ENCODE measurements around the gene KRTAP10-6.
"Not testable (repeated sequence)": the region's sequence is repeated elsewhere in the genome, so short reads cannot be mapped to it uniquely, and the experiment has no call there.

KRTAP10-6 gene

GRCh38 chr21:44599264-44600029 is 7.1 kb upstream of the KRTAP10-6 start:
- no peak for DNase-seq (ENCODE audit: low read depth)

- no peak for DNase-seq (ENCODE audit: low read depth)
These were observed 5.8 kb upstream of the KRTAP10-6 start for GRCh38 chr21:44598061-44598460.

- DNase-seq (ENCODE audit: low read depth): no peak
These were observed 3.9 kb upstream of the KRTAP10-6 start for GRCh38 chr21:44596068-44596725.

GRCh38 chr21:44595524-44595923 is 3.2 kb upstream of the KRTAP10-6 start:
- DNase-seq (ENCODE audit: low read depth): no peak

GRCh38 chr21:44594406-44594916 is 2.2 kb upstream of the KRTAP10-6 start:
- DNase-seq (ENCODE audit: low read depth): no peak

- no peak for DNase-seq (ENCODE audit: low read depth)
These were observed 1.5 kb upstream of the KRTAP10-6 start for GRCh38 chr21:44593598-44594405.

- DNase-seq (ENCODE audit: low read depth): not testable (repeated sequence)
These were observed 539 bp downstream of the KRTAP10-6 start for GRCh38 chr21:44591801-44592130.

GRCh38 chr21:44590897-44591800 is 1.2 kb downstream of the KRTAP10-6 start:
- not testable (repeated sequence) for DNase-seq (ENCODE audit: low read depth)

GRCh38 chr21:44590311-44590721 is 2.0 kb downstream of the KRTAP10-6 start:
- DNase-seq (ENCODE audit: low read depth): no peak

GRCh38 chr21:44589586-44590305 is 2.6 kb downstream of the KRTAP10-6 start:
- no peak for DNase-seq (ENCODE audit: low read depth)

- DNase-seq (ENCODE audit: low read depth): no peak
These were observed 3.2 kb downstream of the KRTAP10-6 start for GRCh38 chr21:44589094-44589493.

- no peak for DNase-seq (ENCODE audit: low read depth)
These were observed 6.4 kb downstream of the KRTAP10-6 start for GRCh38 chr21:44585892-44586291.

GRCh38 chr21:44583800-44584147 is 8.5 kb downstream of the KRTAP10-6 start:
- DNase-seq (ENCODE audit: low read depth): peak; percentile 9

GRCh38 chr21:44583089-44583799 is 9.1 kb downstream of the KRTAP10-6 start:
- DNase-seq (ENCODE audit: low read depth): no peak

- DNase-seq (ENCODE audit: low read depth): no peak
These were observed 10.2 kb downstream of the KRTAP10-6 start for GRCh38 chr21:44582055-44582454.

GRCh38 chr21:44581158-44581557 is 11.1 kb downstream of the KRTAP10-6 start:
- no peak for DNase-seq (ENCODE audit: low read depth)

- not testable (repeated sequence) for DNase-seq (ENCODE audit: low read depth)
These were observed 12.0 kb downstream of the KRTAP10-6 start, which contains the start of gene KRTAP10-5 for GRCh38 chr21:44580231-44580821. Gene KRTAP10-5 (minus strand): TSS chr21:44580604. CDS start chr21:44580578, 26 bp downstream.

GRCh38 chr21:44579833-44580144 is 12.5 kb downstream of the KRTAP10-6 start:
- DNase-seq (ENCODE audit: low read depth): no peak

GRCh38 chr21:44579056-44579832 is 13.1 kb downstream of the KRTAP10-6 start:
- DNase-seq (ENCODE audit: low read depth): no peak

All from activated T-cell treated with anti-CD3 and anti-CD28 coated beads for 48 hours (primary cell).